Measurements from ENCODE around the gene SUGP1. TPM values are rescaled to one million over a fixed set of nuclear protein-coding genes. Genes with fewer than 3 reads are reported as not detected.

The SUGP1 gene
- polyA plus RNA-seq, 1 donor from 2014 or later = 82.0 TPM

GRCh38 chr19:19308373-19308772 is 11.9 kb downstream of the SUGP1 start:
- Histone ChIP-seq H3K9me3 (ENCODE audit: low read length) (no peaks in the 10 kb centered on the region), H4K20me1 (ENCODE audit: insufficient read depth) (no peaks in the 10 kb centered on the region), H2AFZ (ENCODE audit: low read depth, low read length) (no peak overlapping the region), H3K9me2 (ENCODE audit: insufficient read depth, low read length) (no peaks in the 10 kb centered on the region), H3F3A (ENCODE audit: insufficient read depth, low read length, poor library complexity, severe bottlenecking) (no peaks in the 10 kb centered on the region), H3K9ac (ENCODE audit: low read length) (no peak overlapping the region), H3K27ac (ENCODE audit: low read length) (no peak overlapping the region), H3K36me3 (ENCODE audit: insufficient read depth, low read length) (no peaks in the 10 kb centered on the region), H3K4me2 (ENCODE audit: low read length) (no peak overlapping the region), H3K27me3 (ENCODE audit: insufficient read depth, low read depth, low read length) (no peaks in the 10 kb centered on the region), H3K4me3 (ENCODE audit: low read length) (no peak overlapping the region), H3K79me2 (replicated peaks; ENCODE audit: insufficient read depth, low read length) (no peaks in the 10 kb centered on the region)
- TF ChIP-seq SMC3 (conservative IDR thresholded peaks at IDR 0.05; ENCODE audit: poor library complexity) = no peak

GRCh38 chr19:19306191-19306590 is 14.1 kb downstream of the SUGP1 start:
- Histone ChIP-seq H3K9me3 (ENCODE audit: low read length) (no peaks in the 10 kb centered on the region), H3K4me2 (ENCODE audit: low read length) (no peak overlapping the region), H2AFZ (ENCODE audit: low read depth, low read length) (no peak overlapping the region), H4K20me1 (ENCODE audit: insufficient read depth) (no peaks in the 10 kb centered on the region), H3K36me3 (ENCODE audit: insufficient read depth, low read length) (no peaks in the 10 kb centered on the region), H3K79me2 (replicated peaks; ENCODE audit: insufficient read depth, low read length) (no peaks in the 10 kb centered on the region), H3F3A (ENCODE audit: insufficient read depth, low read length, poor library complexity, severe bottlenecking) (no peaks in the 10 kb centered on the region), H3K27me3 (ENCODE audit: insufficient read depth, low read depth, low read length) (no peaks in the 10 kb centered on the region), H3K9ac (ENCODE audit: low read length) (no peak overlapping the region), H3K4me3 (ENCODE audit: low read length) (no peak overlapping the region), H3K27ac (ENCODE audit: low read length) (no peak overlapping the region), H3K9me2 (ENCODE audit: insufficient read depth, low read length) (no peaks in the 10 kb centered on the region)
- TF ChIP-seq POLR2AphosphoS5 (IDR thresholded peaks at IDR 0.05) = no peak
- no peak for TF ChIP-seq MXI1 (conservative IDR thresholded peaks at IDR 0.05; ENCODE audit: poor library complexity, severe bottlenecking)
- no peak for TF ChIP-seq REST (IDR thresholded peaks at IDR 0.05; ENCODE audit: borderline replicate concordance)
- no peak for TF ChIP-seq TAF1 (IDR thresholded peaks at IDR 0.05; ENCODE audit: low read depth)
- no peak for TF ChIP-seq EZH2 (IDR thresholded peaks at IDR 0.05; ENCODE audit: borderline replicate concordance, insufficient read depth, low read length, poor library complexity, severe bottlenecking)
- no peak for TF ChIP-seq CTCF (IDR thresholded peaks at IDR 0.05; ENCODE audit: poor library complexity, severe bottlenecking)
- no peak for TF ChIP-seq SMC3 (conservative IDR thresholded peaks at IDR 0.05; ENCODE audit: poor library complexity)
- TF ChIP-seq EP300 (conservative IDR thresholded peaks at IDR 0.05; ENCODE audit: poor library complexity, severe bottlenecking) = no peak

- TF ChIP-seq RAD21 (conservative IDR thresholded peaks at IDR 0.05) (no peak), REST (IDR thresholded peaks at IDR 0.05; ENCODE audit: borderline replicate concordance) (no peak), EZH2 (IDR thresholded peaks at IDR 0.05; ENCODE audit: borderline replicate concordance, insufficient read depth, low read length, poor library complexity, severe bottlenecking) (no peak), SMC3 (conservative IDR thresholded peaks at IDR 0.05; ENCODE audit: poor library complexity) (no peak), CTCF (IDR thresholded peaks at IDR 0.05; ENCODE audit: poor library complexity, severe bottlenecking) (no peak), TAF1 (IDR thresholded peaks at IDR 0.05; ENCODE audit: low read depth) (no peak), POLR2AphosphoS5 (IDR thresholded peaks at IDR 0.05) (no peak), EP300 (conservative IDR thresholded peaks at IDR 0.05; ENCODE audit: poor library complexity, severe bottlenecking) (no peak), MXI1 (conservative IDR thresholded peaks at IDR 0.05; ENCODE audit: poor library complexity, severe bottlenecking) (no peak)
- no peaks in the 10 kb centered on the region for H3K9me2 ChIP-seq (ENCODE audit: insufficient read depth, low read length)
- no peaks in the 10 kb centered on the region for H3K9me3 ChIP-seq (ENCODE audit: low read length)
- no peak overlapping the region for H2AFZ ChIP-seq (ENCODE audit: low read depth, low read length)
- H3F3A ChIP-seq (ENCODE audit: insufficient read depth, low read length, poor library complexity, severe bottlenecking) = no peaks in the 10 kb centered on the region
- H3K27me3 ChIP-seq (ENCODE audit: insufficient read depth, low read depth, low read length) = no peaks in the 10 kb centered on the region
- no peak overlapping the region for H3K27ac ChIP-seq (ENCODE audit: low read length)
- no peaks in the 10 kb centered on the region for H3K79me2 ChIP-seq (replicated peaks; ENCODE audit: insufficient read depth, low read length)
- H3K9ac ChIP-seq (ENCODE audit: low read length) = no peak overlapping the region
- H3K4me2 ChIP-seq (ENCODE audit: low read length) = no peak overlapping the region
- no peak overlapping the region for H3K4me3 ChIP-seq (ENCODE audit: low read length)
- H4K20me1 ChIP-seq (ENCODE audit: insufficient read depth) = no peaks in the 10 kb centered on the region
- no peaks in the 10 kb centered on the region for H3K36me3 ChIP-seq (ENCODE audit: insufficient read depth, low read length)
Observed at GRCh38 chr19:19305696-19306095, 14.6 kb downstream of the SUGP1 start.

Measured in neural cell (in vitro differentiated cells).